Measurements from ENCODE around the gene COQ10A. TPM values are rescaled to one million over a fixed set of nuclear protein-coding genes. Genes with fewer than 3 reads are reported as not detected.

COQ10A gene
- total and polyA plus RNA-seq, 11 donors, result 45.7 to 250 (median 129) TPM

- 91 to 96% (median 92%) methylated on average over 4 to 8 of the region's 8 CpGs for WGBS, 4 donors
- no peak overlapping the region for H3K27ac ChIP-seq
- H3K4me3 ChIP-seq, result no peak overlapping the region
- H3K4me1 ChIP-seq, result peaks cover 0 to 12% (median 6%) of the 10 kb centered on the region in 12 donors
- peaks cover 4 to 100% (median 100%) of the 10 kb centered on the region in 9 donors for H3K36me3 ChIP-seq
- H3K9me3 ChIP-seq, result no peaks in the 10 kb centered on the region
- ATAC-seq (no peak), DNase-seq (peak in 2 of 5 donors; percentile 15 to 48)
- TF ChIP-seq POLR2A (IDR thresholded peaks at IDR 0.05) (no peak), CTCF (IDR thresholded peaks at IDR 0.05) (no peak)
- intact Hi-C loops (cut with DNase I), result no loop called here
- no peaks in the 10 kb centered on the region for H3K27me3 ChIP-seq
Observed at GRCh38 chr12:56248711-56249110, 18.0 kb upstream of the COQ10A start.

- intact Hi-C loops (cut with DNase I), result no loop called here
- DNase-seq (no peak), ATAC-seq (no peak)
- Histone ChIP-seq H3K4me1 (peaks cover 5 to 20% (median 16%) of the 10 kb centered on the region in 12 donors), H3K27ac (no peak overlapping the region), H3K27me3 (no peaks in the 10 kb centered on the region), H3K4me3 (no peak overlapping the region), H3K36me3 (peaks cover 4 to 94% (median 88%) of the 10 kb centered on the region in 9 donors), H3K9me3 (no peaks in the 10 kb centered on the region)
- 95 to 98% (median 96%) methylated on average over 3 of the region's 3 CpGs for WGBS, 4 donors
- TF ChIP-seq POLR2A (IDR thresholded peaks at IDR 0.05) (no peak), CTCF (IDR thresholded peaks at IDR 0.05) (no peak)
Observed at GRCh38 chr12:56252649-56253048, 14.1 kb upstream of the COQ10A start.

GRCh38 chr12:56253091-56253490 lies 13.7 kb upstream of the COQ10A start:
- no peak for ATAC-seq
- WGBS, 4 donors, result 89 to 94% (median 91%) methylated on average over 9 to 11 of the region's 11 CpGs
- Histone ChIP-seq H3K36me3 (peaks cover 4 to 89% (median 84%) of the 10 kb centered on the region in 9 donors), H3K4me1 (peaks cover 5 to 21% (median 16%) of the 10 kb centered on the region in 12 donors), H3K9me3 (no peaks in the 10 kb centered on the region), H3K27ac (no peak overlapping the region), H3K27me3 (no peaks in the 10 kb centered on the region), H3K4me3 (no peak overlapping the region)
- TF ChIP-seq POLR2A (IDR thresholded peaks at IDR 0.05) (no peak), CTCF (IDR thresholded peaks at IDR 0.05) (no peak)
- intact Hi-C loops (cut with DNase I), result no loop called here
- no peak for DNase-seq

GRCh38 chr12:56255671-56256070 lies 11.1 kb upstream of the COQ10A start:
- Histone ChIP-seq H3K36me3 (peaks cover 0 to 64% (median 58%) of the 10 kb centered on the region in 9 donors), H3K4me3 (no peak overlapping the region), H3K27ac (no peak overlapping the region), H3K4me1 (peaks cover 5 to 29% (median 23%) of the 10 kb centered on the region in 12 donors), H3K9me3 (no peaks in the 10 kb centered on the region), H3K27me3 (no peaks in the 10 kb centered on the region)
- ATAC-seq (no peak), DNase-seq (peak in 1 of 5 donors; percentile 7)
- 86 to 90% (median 87%) methylated on average over 7 of the region's 7 CpGs for WGBS, 4 donors
- no peak for TF ChIP-seq POLR2A (IDR thresholded peaks at IDR 0.05)
- no peak for TF ChIP-seq CTCF (IDR thresholded peaks at IDR 0.05)
- intact Hi-C loops (cut with DNase I), result loop anchor here in 4 of 10 donors (5.0 kb wide), 1 partner anchor 33 kb away; the partner anchor contains the start of genes NABP2 (in 4 of the 4) and RNF41 (in 4 of the 4)

Data from heart left ventricle (tissue), 16 donors.